Smooth muscle cell (in vitro differentiated cells): ENCODE data around the gene KCTD5. TPM values are rescaled to one million over a fixed set of nuclear protein-coding genes. Genes with fewer than 3 reads are reported as not detected.
"Not testable (repeated sequence)": the region's sequence is repeated elsewhere in the genome, so short reads cannot be mapped to it uniquely, and the experiment has no call there.

Experiments used
- DNase-seq: peaks from one replicate; lab custom pipeline; 2025; ENCODE audit not compliant: unreplicated experiment; lab: John Stamatoyannopoulos, UW
- H2AFZ ChIP-seq: fragments of 200-600 bp; sonication (generic); 2 replicates; pipeline ENCODE4 v1.6.0; 2016; ENCODE audit warnings: antibody characterized with exemption, low read depth, mild to moderate bottlenecking
- H3F3A ChIP-seq: fragments of 200-600 bp; sonication (generic); 2 replicates; pipeline ENCODE4 v1.6.0; 2017; ENCODE audit warnings: antibody characterized with exemption, low read depth
- H3K27ac ChIP-seq: fragments of 200-600 bp; sonication (generic); 2 replicates; pipeline ENCODE4 v1.5.1; 2016; ENCODE audit warnings: low read depth, mild to moderate bottlenecking
- H3K27me3 ChIP-seq: fragments of 200-600 bp; sonication (generic); 2 replicates; pipeline ENCODE4 v1.6.1; 2016; ENCODE audit warnings: low read depth, mild to moderate bottlenecking
- H3K36me3 ChIP-seq: fragments of 200-600 bp; sonication (generic); 2 replicates; pipeline ENCODE4 v1.5.1; 2016; ENCODE audit warnings: low read depth
- H3K4me1 ChIP-seq: fragments of 200-600 bp; sonication (generic); 2 replicates; pipeline ENCODE4 v1.5.1; 2016; ENCODE audit warnings: low read depth
- H3K4me2 ChIP-seq: fragments of 200-600 bp; sonication (generic); 2 replicates; pipeline ENCODE4 v1.6.0; 2016; ENCODE audit warnings: mild to moderate bottlenecking
- H3K4me3 ChIP-seq: fragments of 200-600 bp; sonication (generic); 2 replicates; pipeline ENCODE4 v1.5.1; 2016; ENCODE audit warnings: mild to moderate bottlenecking
- H3K79me2 ChIP-seq: fragments of 200-600 bp; sonication (generic); 2 replicates; pipeline ENCODE4 v1.6.0; 2016; ENCODE audit warnings: low read depth, mild to moderate bottlenecking
- H3K9ac ChIP-seq: fragments of 200-600 bp; sonication (generic); 2 replicates; pipeline ENCODE4 v1.6.0; 2016; ENCODE audit warnings: low read depth
- H3K9me3 ChIP-seq: fragments of 200-600 bp; sonication (generic); replicated peaks from 2 replicates; pipeline ENCODE4 v1.5.1; 2016; ENCODE audit warnings: low read depth
- H4K20me1 ChIP-seq: fragments of 200-600 bp; sonication (generic); 2 replicates; pipeline ENCODE4 v1.6.0; 2016; ENCODE audit warnings: low read depth
- CTCF ChIP-seq: fragments of 200-600 bp; sonication (generic); IDR thresholded peaks from 2 replicates; pipeline ENCODE4 v1.5.1; 2017; ENCODE audit warnings: borderline replicate concordance, mild to moderate bottlenecking, antibody characterized with exemption; ENCODE audit not compliant: insufficient read depth, poor library complexity, severe bottlenecking
- WGBS: methylation state at CpG from one replicate; pipeline ENCODE4 v1.1.7; 2016; ENCODE audit warnings: low lambda C conversion rate; 5-methylcytosine and 5-hydroxymethylcytosine counted together
- polyA plus RNA-seq: library from polyadenylated mRNA; unstranded; fragments of >200 nt; fragmentation: Nextera tagmentation; extraction: Ambion mirVana; gene quantifications from 2 replicates; pipeline ENCODE4 v1.2.1, GENCODE V29; 2016
- total RNA-seq: library from RNA; depleted of rRNA; stranded (reverse); fragments of >200 nt; gene quantifications from 2 replicates; pipeline ENCODE4 v1.2.3, GENCODE V29; 2014

The KCTD5 gene
- total and polyA plus RNA-seq, 2 experiments from 2014 or later: 35.5 to 38.2 TPM

- not testable (repeated sequence) for H3K4me1 ChIP-seq, H2AFZ ChIP-seq, H3F3A ChIP-seq, H3K9me3 ChIP-seq, H4K20me1 ChIP-seq, H3K36me3 ChIP-seq, H3K27me3 ChIP-seq, H3K9ac ChIP-seq, H3K27ac ChIP-seq, H3K4me3 ChIP-seq
- DNase-seq: peak; percentile 10
- Histone ChIP-seq H3K79me2 (peaks cover 17% of the 10 kb centered on the region), H3K4me2 (peak overlapping the region; percentile 72)
- TF ChIP-seq CTCF: peak; percentile 58
- 11% methylated on average over 15 of the region's 15 CpGs for WGBS
These were observed 12.3 kb upstream of the KCTD5 start for GRCh38 chr16:2670017-2670416.

GRCh38 chr16:2671193-2671592 is 11.1 kb upstream of the KCTD5 start:
- not testable (repeated sequence) for H3K4me1 ChIP-seq, H3K4me2 ChIP-seq, H4K20me1 ChIP-seq, H3F3A ChIP-seq, H3K9ac ChIP-seq, H3K9me3 ChIP-seq, H3K27me3 ChIP-seq, H3K36me3 ChIP-seq, H2AFZ ChIP-seq, H3K4me3 ChIP-seq, DNase-seq, H3K27ac ChIP-seq
- peaks cover 17% of the 10 kb centered on the region for H3K79me2 ChIP-seq
- peak; percentile 30 for TF ChIP-seq CTCF
- 75% methylated on average over 10 of the region's 10 CpGs for WGBS

DNA sequence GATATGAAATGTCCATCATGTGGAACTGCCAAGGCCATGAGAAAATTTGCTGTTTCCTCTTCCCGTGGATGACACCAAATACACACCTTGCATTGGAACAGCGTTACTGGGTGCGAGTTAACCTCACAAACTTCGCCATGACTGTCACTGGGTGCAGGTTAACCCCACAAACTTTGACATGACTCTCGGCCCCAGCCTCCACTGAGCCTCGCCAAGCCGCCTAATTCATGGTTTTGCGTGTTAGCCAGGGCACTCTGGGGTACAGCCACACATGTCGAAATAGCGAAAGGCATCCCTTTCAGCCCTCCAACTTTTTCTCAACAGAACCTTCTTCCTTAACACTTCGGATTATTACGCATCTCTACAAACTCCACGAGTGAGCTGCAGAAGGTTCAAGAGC is 10.6 kb upstream of the KCTD5 start:
- Histone ChIP-seq H3K79me2 (peaks cover 17% of the 10 kb centered on the region), H3F3A (no peaks in the 10 kb centered on the region), H3K4me3 (peak overlapping the region; percentile 87), H3K27ac (no peak overlapping the region), H3K4me2 (peak overlapping the region; percentile 86), H3K4me1 (peaks cover 10% of the 10 kb centered on the region), H3K9me3 (no peaks in the 10 kb centered on the region), H3K9ac (no peak overlapping the region), H3K36me3 (no peaks in the 10 kb centered on the region), H4K20me1 (peaks cover 9% of the 10 kb centered on the region), H3K27me3 (no peaks in the 10 kb centered on the region), H2AFZ (no peak overlapping the region)
- TF ChIP-seq CTCF: no peak
- 95% methylated on average over 13 of the region's 13 CpGs for WGBS
- DNase-seq: no peak
